Mesenchymal stem cell (in vitro differentiated cells and primary cell): ENCODE measurements around the gene MFSD6.

Experiments
- DNase-seq: peaks from one replicate; pipeline ENCODE4 v3.0.0-alpha.2; 2013
- H2AFZ ChIP-seq: one replicate; pipeline ENCODE4 v1.6.1; 2013; ENCODE audit warnings: low read depth, mild to moderate bottlenecking, control low read depth, inconsistent platforms, low read length, moderate library complexity
- H2AK5ac ChIP-seq: 2 replicates; pipeline ENCODE4 v1.6.1; 2013; ENCODE audit warnings: low read length, moderate library complexity, mild to moderate bottlenecking, inconsistent platforms; ENCODE audit not compliant: severe bottlenecking
- H2BK120ac ChIP-seq: one replicate; pipeline ENCODE4 v1.6.1; 2013; ENCODE audit warnings: low read depth, mild to moderate bottlenecking, inconsistent platforms, low read length, moderate library complexity
- H2BK12ac ChIP-seq, 2 experiments: one replicate each; pipeline ENCODE4 v1.6.1; 2013; ENCODE audit warnings: inconsistent platforms in 2 of 2, low read length in 2 of 2, mild to moderate bottlenecking in 2 of 2, moderate library complexity in 2 of 2, control low read depth in 1 of 2
- H2BK15ac ChIP-seq: one replicate; pipeline ENCODE4 v1.6.1; 2013; ENCODE audit warnings: mild to moderate bottlenecking, low read depth, inconsistent platforms; ENCODE audit not compliant: poor library complexity, severe bottlenecking
- H2BK5ac ChIP-seq: 2 replicates; pipeline ENCODE4 v1.6.1; 2013; ENCODE audit warnings: low read depth, mild to moderate bottlenecking, low read length, control low read depth, inconsistent platforms; ENCODE audit not compliant: poor library complexity, severe bottlenecking
- H3K14ac ChIP-seq, 2 experiments: one replicate each; pipeline ENCODE4 v1.6.1; 2013; ENCODE audit warnings: inconsistent platforms in 2 of 2, low read length in 2 of 2, control low read depth in 1 of 2, mild to moderate bottlenecking in 1 of 2, moderate library complexity in 1 of 2
- H3K18ac ChIP-seq, 2 experiments: one replicate each; pipeline ENCODE4 v1.6.1; 2013; ENCODE audit warnings: inconsistent platforms in 2 of 2, low read length in 2 of 2, control low read depth in 1 of 2, low read depth in 1 of 2, mild to moderate bottlenecking in 1 of 2
- H3K23ac ChIP-seq, 2 experiments: one replicate each; pipeline ENCODE4 v1.6.1; 2013; ENCODE audit warnings: inconsistent platforms in 2 of 2, low read length in 2 of 2, mild to moderate bottlenecking in 2 of 2, moderate library complexity in 2 of 2, control low read depth in 1 of 2
- H3K27ac ChIP-seq: 2 replicates; pipeline ENCODE4 v1.5.1; 2013; ENCODE audit warnings: mild to moderate bottlenecking, moderate library complexity, low read length, control low read depth, inconsistent platforms; ENCODE audit not compliant: poor library complexity, severe bottlenecking
- H3K27me3 ChIP-seq, 2 experiments: 2 replicates each; pipeline versions ENCODE4 v1.6.1 to v1.7.0; 2013; ENCODE audit warnings: low read length in 2 of 2, mild to moderate bottlenecking in 2 of 2, moderate library complexity in 2 of 2, control low read depth in 1 of 2, inconsistent platforms in 1 of 2; ENCODE audit not compliant: control insufficient read depth in 1 of 2, insufficient read depth in 1 of 2
- H3K36me3 ChIP-seq, 2 experiments: 2 replicates each; pipeline versions ENCODE4 v1.6.1 to v1.7.0; 2013; ENCODE audit warnings: low read length in 2 of 2, control low read depth in 1 of 2, inconsistent platforms in 1 of 2, low read depth in 1 of 2, mild to moderate bottlenecking in 1 of 2; ENCODE audit not compliant: insufficient read depth in 2 of 2, control insufficient read depth in 1 of 2
- H3K4ac ChIP-seq, 2 experiments: one replicate each; pipeline ENCODE4 v1.6.1; 2013; ENCODE audit warnings: inconsistent platforms in 2 of 2, low read length in 2 of 2, mild to moderate bottlenecking in 2 of 2, moderate library complexity in 2 of 2, control low read depth in 1 of 2, low read depth in 1 of 2
- H3K4me1 ChIP-seq: 2 replicates; pipeline ENCODE4 v1.6.1; 2013; ENCODE audit warnings: low read depth, low read length, control low read depth; ENCODE audit not compliant: control insufficient read depth, insufficient read depth
- H3K4me2 ChIP-seq: 2 replicates; pipeline ENCODE4 v1.6.1; 2013; ENCODE audit warnings: low read length, mild to moderate bottlenecking, inconsistent platforms; ENCODE audit not compliant: poor library complexity, severe bottlenecking
- H3K4me3 ChIP-seq, 2 experiments: 2 replicates each; pipeline versions ENCODE4 v1.5.1 to v1.7.0; 2013; ENCODE audit warnings: low read length in 2 of 2, mild to moderate bottlenecking in 2 of 2, control low read depth in 1 of 2, low read depth in 1 of 2; ENCODE audit not compliant: insufficient read depth in 1 of 2
- H3K79me1 ChIP-seq: replicated peaks from 2 replicates; pipeline ENCODE4 v1.6.1; 2013; ENCODE audit warnings: mild to moderate bottlenecking, control low read depth, low read length, inconsistent platforms; ENCODE audit not compliant: poor library complexity, severe bottlenecking
- H3K9ac ChIP-seq: 2 replicates; pipeline ENCODE4 v1.7.0; 2013; ENCODE audit warnings: mild to moderate bottlenecking, low read length, moderate library complexity
- H3K9me3 ChIP-seq: 2 replicates; pipeline ENCODE4 v1.7.0; 2013; ENCODE audit warnings: mild to moderate bottlenecking, low read length; ENCODE audit not compliant: control insufficient read depth
- H4K8ac ChIP-seq: one replicate; pipeline ENCODE4 v1.6.1; 2013; ENCODE audit warnings: inconsistent platforms, mild to moderate bottlenecking, low read length, moderate library complexity
- H4K91ac ChIP-seq: one replicate; pipeline ENCODE4 v1.6.1; 2013; ENCODE audit warnings: mild to moderate bottlenecking, low read length, inconsistent platforms
- WGBS: methylation state at CpG from one replicate; pipeline ENCODE4 v1.1.7; 2013; ENCODE audit warnings: mixed read lengths; 5-methylcytosine and 5-hydroxymethylcytosine counted together

The MFSD6 gene

DNA sequence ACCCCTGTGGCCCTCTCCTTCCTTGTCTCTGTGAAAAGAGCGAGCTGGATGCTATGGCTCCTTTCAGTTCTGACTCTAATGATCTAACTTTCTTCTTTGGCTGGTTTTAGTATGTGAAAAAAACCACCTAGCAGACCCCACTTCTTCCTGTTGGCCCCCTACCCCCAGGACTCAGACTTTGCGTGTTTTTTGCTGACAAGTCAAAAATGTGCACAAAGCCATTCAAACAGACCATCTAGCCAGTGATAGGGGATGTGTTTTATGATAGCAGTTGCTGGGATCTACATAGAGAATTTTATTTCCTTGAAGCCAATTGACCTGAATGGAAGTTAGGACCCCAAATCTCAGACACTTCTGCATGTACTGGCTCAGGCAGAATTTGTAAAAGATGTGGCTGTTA, 49.1 kb downstream of the MFSD6 start:
- Histone ChIP-seq H2BK12ac (no peak overlapping the region), H2AK5ac (no peak overlapping the region), H3K18ac (no peak overlapping the region), H3K4me1 (peaks cover 2% of the 10 kb centered on the region), H3K9ac (no peak overlapping the region), H3K4me3 (no peak overlapping the region), H3K4me2 (no peak overlapping the region), H3K36me3 (no peaks in the 10 kb centered on the region), H3K27ac (no peak overlapping the region), H2BK15ac (no peak overlapping the region), H4K91ac (no peak overlapping the region), H3K23ac (no peak overlapping the region), H3K27me3 (no peaks in the 10 kb centered on the region), H3K79me1 (peaks cover 7% of the 10 kb centered on the region), H2AFZ (no peak overlapping the region), H3K4ac (no peak overlapping the region), H3K9me3 (no peaks in the 10 kb centered on the region), H2BK120ac (no peak overlapping the region), H4K8ac (no peak overlapping the region), H3K14ac (no peak overlapping the region), H2BK5ac (no peak overlapping the region)
- DNase-seq = no peak
- WGBS = 100% methylated on average over 1 of the region's 2 CpGs

- Histone ChIP-seq H3K9me3 (no peaks in the 10 kb centered on the region), H3K27me3 (no peaks in the 10 kb centered on the region), H3K27ac (no peak overlapping the region), H3K4me1 (peaks cover 2% of the 10 kb centered on the region), H3K36me3 (no peaks in the 10 kb centered on the region), H2BK5ac (no peak overlapping the region), H3K4me2 (no peak overlapping the region), H2BK15ac (no peak overlapping the region), H3K9ac (no peak overlapping the region), H3K18ac (no peak overlapping the region), H3K4me3 (no peak overlapping the region), H2BK12ac (no peak overlapping the region), H2AK5ac (no peak overlapping the region), H3K4ac (no peak overlapping the region), H4K91ac (no peak overlapping the region), H2AFZ (no peak overlapping the region), H3K14ac (no peak overlapping the region), H4K8ac (no peak overlapping the region), H2BK120ac (no peak overlapping the region), H3K79me1 (peaks cover 6% of the 10 kb centered on the region), H3K23ac (no peak overlapping the region)
- 88% methylated on average over 8 of the region's 8 CpGs for WGBS
- no peak for DNase-seq
Observed at GRCh38 chr2:190458352-190459107, 50.4 kb downstream of the MFSD6 start.

DNA sequence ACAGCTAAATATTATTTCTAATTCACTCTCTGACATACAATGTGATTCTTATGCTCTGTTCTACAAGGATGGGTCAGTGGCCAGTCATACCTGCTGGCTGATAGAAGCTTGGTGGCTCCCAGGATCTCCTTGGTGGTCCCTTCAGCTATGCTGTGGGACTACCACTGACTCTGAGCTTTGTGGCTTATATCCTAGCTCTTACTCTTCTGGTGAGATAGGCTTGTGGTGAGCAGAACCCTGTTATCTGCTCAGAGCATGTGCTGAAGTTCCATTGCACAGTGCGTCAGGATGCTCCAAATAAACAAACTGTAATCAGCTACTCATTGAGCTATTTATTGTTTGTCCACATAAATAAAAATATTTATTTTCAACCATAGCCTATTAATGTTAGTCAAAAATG, 51.7 kb downstream of the MFSD6 start:
- WGBS = no CpG with 5 or more reads among the region's 1 CpG
- no peak overlapping the region for H4K8ac ChIP-seq
- peaks cover 6% of the 10 kb centered on the region for H3K79me1 ChIP-seq
- H3K4me1 ChIP-seq = peaks cover 2% of the 10 kb centered on the region
- H4K91ac ChIP-seq = no peak overlapping the region
- no peak overlapping the region for H3K14ac ChIP-seq
- no peak overlapping the region for H2BK15ac ChIP-seq
- no peak overlapping the region for H3K9ac ChIP-seq
- no peaks in the 10 kb centered on the region for H3K9me3 ChIP-seq
- no peak overlapping the region for H3K4me3 ChIP-seq
- H3K36me3 ChIP-seq = no peaks in the 10 kb centered on the region
- H2AFZ ChIP-seq = no peak overlapping the region
- no peak for DNase-seq
- H3K23ac ChIP-seq = no peak overlapping the region
- H2BK120ac ChIP-seq = no peak overlapping the region
- H3K4me2 ChIP-seq = no peak overlapping the region
- H2BK5ac ChIP-seq = no peak overlapping the region
- H3K27me3 ChIP-seq = no peaks in the 10 kb centered on the region
- no peak overlapping the region for H2AK5ac ChIP-seq
- no peak overlapping the region for H3K4ac ChIP-seq
- H3K27ac ChIP-seq = no peak overlapping the region
- no peak overlapping the region for H3K18ac ChIP-seq
- H2BK12ac ChIP-seq = no peak overlapping the region

- H3K23ac ChIP-seq = no peak overlapping the region
- H3K4me2 ChIP-seq = no peak overlapping the region
- H2BK120ac ChIP-seq = no peak overlapping the region
- no peak overlapping the region for H3K9ac ChIP-seq
- H2BK5ac ChIP-seq = no peak overlapping the region
- no peak overlapping the region for H3K14ac ChIP-seq
- H3K18ac ChIP-seq = no peak overlapping the region
- no peaks in the 10 kb centered on the region for H3K9me3 ChIP-seq
- no peak overlapping the region for H2AK5ac ChIP-seq
- no peak for DNase-seq
- no peaks in the 10 kb centered on the region for H3K27me3 ChIP-seq
- H2AFZ ChIP-seq = no peak overlapping the region
- H3K4ac ChIP-seq = no peak overlapping the region
- H3K27ac ChIP-seq = no peak overlapping the region
- no peak overlapping the region for H4K91ac ChIP-seq
- H3K79me1 ChIP-seq = peaks cover 6% of the 10 kb centered on the region
- no peak overlapping the region for H2BK12ac ChIP-seq
- no peak overlapping the region for H4K8ac ChIP-seq
- no peaks in the 10 kb centered on the region for H3K36me3 ChIP-seq
- H3K4me3 ChIP-seq = no peak overlapping the region
- WGBS = 91% methylated on average over 4 of the region's 5 CpGs
- no peak overlapping the region for H2BK15ac ChIP-seq
- peaks cover 2% of the 10 kb centered on the region for H3K4me1 ChIP-seq
Observed at GRCh38 chr2:190460487-190460886, 52.3 kb downstream of the MFSD6 start.
